ENCODE data around the gene RIC3.
A peak's percentile ranks its signal among the peaks of the same experiment; 100 is the strongest.

RIC3 gene
- 30.2 to 52.5 (median 38.7) reads per million in 4 donors for total RNA-seq

DNA sequence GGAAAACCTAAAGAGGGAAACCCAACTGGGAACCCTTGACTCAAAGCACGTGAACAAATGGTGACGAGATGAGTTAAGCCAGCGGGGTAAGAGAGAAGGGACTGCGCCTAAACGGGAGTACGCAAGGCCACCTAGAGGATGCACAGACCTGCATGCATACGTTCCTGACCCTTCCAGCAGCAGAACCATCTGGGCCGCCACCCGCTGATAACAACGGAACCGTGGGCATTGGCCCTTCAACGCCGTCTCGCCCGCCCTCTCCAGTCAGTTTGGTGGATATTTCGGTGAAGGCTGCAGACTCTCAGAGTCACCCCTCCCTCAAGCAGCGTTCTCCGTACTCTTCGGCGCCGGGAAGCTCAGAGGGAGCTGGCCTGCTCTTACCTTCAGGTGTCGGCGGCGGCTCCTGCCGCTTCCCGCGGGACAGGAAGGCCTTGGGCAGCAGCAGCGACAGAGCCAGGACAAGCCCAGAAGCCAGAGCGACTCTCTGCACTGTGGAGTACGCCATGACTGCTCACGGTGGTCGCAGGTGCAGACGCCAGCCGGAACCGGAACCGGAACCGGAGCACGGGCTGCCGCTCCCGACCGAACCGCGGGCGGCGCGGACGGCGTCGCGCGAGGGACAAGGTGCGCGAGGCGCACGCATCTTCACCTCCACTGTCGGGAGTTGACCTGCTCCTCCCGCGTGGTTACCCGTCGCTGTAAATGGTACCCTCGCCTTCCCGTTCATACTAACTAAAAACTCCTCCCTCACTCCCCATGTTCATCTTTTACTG, at the start of gene RIC3:
Gene RIC3 (minus strand): TSS at position 541 of the 773 bp plus-strand sequence. CDS start 36 bp downstream, at position 505.
- DNase-seq: peak in 3 of 5 donors; percentile 25 to 58 (median 30)

DNA sequence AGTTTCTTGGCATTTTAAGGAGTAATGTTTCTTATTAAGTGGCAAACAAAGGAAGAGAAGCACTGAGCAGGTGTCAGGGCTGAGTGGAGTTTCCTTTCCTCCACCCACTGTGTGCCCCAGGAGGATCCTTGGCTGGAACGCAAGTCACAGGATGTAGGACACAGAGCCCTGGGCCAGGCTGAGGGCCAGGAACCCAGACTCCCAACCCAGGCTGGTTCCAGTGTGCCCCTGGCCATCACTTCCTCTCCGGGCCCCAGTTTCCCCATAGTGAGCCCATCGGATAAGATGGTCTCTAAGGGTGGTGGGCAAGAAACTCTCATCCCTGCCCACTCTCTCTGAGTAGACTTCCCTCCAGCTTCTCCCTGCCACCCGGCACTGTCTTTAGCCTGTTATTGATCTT, 49.6 kb upstream of the RIC3 start:
- no peak for DNase-seq

DNA sequence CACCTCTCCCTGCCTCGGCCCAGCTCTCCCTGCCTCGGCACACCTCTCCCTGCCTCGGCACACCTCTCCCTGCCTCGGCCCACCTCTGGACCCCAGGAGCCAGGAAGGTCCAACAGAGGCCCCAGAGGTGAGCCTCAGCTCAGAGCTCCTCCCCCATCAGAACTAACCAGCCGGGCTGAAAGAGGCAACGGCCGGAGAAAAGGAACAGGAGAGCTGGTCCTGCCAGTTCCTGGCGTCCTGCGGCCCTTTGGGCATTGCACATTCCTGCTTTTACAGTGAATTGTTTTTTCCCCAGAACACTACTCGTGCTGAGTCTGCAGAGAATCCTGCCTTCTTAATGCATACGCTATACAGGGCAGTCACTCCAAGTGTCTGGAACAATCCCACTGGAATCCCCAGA, 49.1 kb upstream of the RIC3 start:
- no peak for DNase-seq

DNA sequence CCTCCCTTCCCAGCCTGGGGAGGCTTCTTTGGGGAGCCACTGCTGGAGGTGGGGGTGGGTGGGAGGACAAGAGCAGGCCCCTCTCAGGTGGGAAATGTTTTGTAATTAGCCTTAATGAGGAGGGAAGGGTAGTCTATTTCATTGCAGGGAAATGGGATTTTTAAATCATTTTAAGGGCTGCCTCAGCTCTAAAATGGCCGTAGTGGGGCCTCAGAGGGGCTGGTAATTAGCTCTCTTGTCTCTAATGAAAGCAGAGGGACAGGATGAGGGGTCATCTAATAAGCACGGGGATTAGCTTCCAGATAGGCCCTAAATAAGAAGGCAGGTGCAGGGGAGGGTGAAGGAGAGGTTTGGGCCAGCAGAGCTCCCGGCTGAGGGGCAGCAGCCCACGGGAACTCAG, 48.3 kb upstream of the RIC3 start:
- no peak for DNase-seq

- DNase-seq: no peak
These were observed 44.6 kb upstream of the RIC3 start for GRCh38 chr11:8213376-8213775.

GRCh38 chr11:8209208-8209807, 40.5 kb upstream of the RIC3 start:
- DNase-seq: no peak

GRCh38 chr11:8207080-8208000, 38.5 kb upstream of the RIC3 start:
- DNase-seq: no peak

- no peak for DNase-seq
These were observed 37.6 kb upstream of the RIC3 start for GRCh38 chr11:8206251-8207079.

DNA sequence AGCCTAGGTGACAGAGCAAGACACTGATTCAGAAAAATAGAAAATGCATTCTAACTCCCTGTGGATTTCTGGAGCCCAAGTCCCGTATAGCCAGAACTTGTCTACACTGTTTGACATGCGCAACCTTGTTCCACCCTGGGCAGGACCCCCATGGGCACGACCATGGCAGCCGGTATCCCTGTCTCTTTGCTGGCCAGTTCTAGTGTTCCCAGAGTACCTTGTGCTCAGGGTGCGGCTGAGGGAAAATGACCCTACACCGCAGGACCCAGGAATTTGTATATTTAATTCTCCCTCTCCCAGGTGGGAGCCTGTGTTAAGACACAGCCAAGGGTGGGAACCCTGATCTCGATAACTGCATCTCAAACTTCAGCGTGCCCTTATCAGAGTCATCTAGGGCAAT, 36.7 kb upstream of the RIC3 start:
- DNase-seq: no peak

- no peak for DNase-seq
These were observed 35.8 kb upstream of the RIC3 start for GRCh38 chr11:8204596-8204995.

DNA sequence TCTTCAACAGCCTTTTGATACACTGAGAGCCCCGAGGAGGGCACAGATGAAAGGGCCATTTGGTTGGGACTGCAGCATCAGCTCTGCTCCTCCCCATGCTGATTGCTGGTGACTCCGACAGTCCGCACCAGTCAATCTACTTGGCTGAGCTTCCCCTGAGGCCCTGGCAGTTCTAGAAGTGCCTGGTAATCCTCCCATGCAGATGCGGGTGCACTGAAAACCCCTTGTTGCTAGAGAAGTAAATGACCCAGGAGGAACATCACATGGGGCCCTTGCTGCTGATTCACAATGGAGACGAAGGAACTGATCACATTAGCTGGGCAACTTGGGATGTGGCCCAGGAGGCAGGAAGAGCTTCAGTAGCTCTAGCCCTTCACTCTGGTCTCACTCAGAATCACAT, 35.2 kb upstream of the RIC3 start:
- no peak for DNase-seq

DNA sequence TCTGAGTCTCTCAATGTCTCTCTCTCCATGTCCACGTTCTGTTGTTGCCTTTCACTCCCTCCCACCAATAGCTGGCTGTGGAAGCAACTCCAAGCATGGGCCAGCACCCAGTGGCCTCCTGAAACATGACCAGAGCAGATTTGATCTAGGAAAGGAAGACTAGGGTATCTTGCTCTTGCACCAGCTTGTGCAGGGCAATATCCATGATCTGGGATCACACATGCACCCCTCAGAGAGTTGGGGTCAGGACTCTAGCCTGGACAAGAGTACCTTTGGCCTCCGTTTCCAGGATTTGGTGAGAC, 34.5 kb upstream of the RIC3 start:
- DNase-seq: no peak

DNA sequence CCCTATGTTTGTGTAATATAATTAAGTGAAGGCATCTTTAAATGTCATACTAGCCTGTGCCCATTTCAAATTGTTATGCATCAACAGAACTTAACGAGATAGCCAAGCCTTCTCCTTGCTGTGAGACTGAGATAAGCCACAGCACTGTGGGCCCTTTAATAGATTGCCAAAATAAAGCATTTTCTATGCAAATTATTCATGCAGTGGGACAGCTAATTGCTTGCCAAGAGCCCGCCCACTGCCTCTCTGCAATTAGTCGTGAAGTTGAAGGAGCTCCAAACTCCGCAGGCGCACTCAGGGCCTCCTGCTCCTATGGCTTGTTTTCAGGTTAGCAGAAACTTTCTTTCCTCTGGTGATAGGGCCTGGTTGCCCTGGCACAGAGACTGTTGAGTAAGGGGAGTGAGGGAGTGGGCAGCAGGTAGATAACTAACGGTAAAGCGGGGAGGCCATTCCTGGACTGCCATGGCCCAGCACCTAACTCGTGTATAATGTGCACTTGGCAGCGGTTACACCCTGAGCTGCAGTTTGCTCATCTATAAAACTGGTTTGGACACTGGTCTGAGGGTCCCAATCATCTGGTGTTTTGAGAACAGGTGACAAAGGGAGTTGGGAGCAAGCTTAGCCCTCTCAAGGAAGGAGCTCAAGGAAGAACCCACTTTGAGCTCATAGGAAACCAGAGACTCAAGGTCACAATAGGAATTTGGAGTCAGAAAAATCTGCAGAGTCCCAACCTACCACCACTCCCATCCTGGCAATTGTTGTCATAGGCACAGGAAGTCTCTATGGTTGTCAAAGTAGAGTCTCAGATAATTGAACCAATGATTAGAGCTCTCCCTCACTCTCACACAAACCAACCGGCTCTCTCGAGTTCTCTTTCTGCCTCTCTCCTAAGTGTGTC, 33.9 kb upstream of the RIC3 start:
- no peak for DNase-seq

DNA sequence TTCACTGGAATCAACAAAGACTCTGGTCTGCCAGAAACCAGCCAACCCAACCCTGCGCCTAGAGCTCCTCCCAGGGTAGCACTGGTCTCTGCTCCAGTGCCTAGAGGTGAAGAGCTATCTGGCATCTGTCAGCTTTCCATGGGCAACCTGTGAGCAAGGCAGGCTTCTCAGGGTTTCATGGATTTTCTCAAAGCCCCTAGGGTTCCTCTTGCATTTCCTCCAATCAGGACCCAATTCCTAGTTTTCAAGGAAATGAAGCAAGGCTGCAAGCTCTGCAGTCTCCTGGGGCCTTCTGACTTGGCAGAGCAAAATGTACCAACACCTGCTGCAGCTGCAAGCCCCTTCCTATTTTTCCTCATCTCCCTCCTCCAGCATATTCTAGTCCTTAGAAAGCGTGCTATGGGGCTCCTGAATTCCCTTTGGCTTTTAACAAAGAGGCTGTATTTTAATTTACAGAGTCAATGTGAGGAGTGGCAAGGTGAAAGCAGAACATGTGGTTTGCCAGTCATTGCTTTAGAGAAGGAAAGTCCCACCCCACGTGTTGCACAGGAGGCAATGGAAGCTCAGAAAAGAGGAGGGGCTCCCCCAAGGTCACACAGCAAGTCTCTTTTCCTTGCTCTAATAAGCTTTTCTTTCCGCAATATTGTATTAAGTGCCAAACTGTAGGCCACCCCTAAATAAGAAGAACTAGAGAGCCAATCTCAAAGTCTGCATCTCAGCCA, 33.0 kb upstream of the RIC3 start:
- DNase-seq: no peak

DNA sequence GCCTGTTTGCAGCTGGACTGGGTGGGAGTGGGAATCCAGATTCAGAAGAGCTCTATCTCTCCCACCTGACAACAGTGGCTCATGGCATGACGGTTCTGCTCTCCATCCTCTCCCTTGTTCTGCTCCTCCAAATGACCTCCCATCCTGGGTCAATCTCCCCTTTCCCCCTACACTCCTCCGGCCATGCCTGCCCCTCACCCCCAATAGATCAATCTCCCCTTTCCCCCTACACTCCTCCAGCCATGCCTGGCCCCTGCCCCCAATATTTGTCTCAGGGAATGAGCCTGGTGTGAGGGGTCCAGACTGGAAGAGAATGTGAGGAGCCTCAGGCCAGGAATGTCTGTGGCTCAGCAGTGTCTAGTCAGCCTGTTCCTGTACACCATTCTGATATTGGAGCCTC, 30.9 kb upstream of the RIC3 start:
- DNase-seq: no peak

- no peak for DNase-seq
These were observed 27.9 kb upstream of the RIC3 start for GRCh38 chr11:8196749-8197148.

DNA sequence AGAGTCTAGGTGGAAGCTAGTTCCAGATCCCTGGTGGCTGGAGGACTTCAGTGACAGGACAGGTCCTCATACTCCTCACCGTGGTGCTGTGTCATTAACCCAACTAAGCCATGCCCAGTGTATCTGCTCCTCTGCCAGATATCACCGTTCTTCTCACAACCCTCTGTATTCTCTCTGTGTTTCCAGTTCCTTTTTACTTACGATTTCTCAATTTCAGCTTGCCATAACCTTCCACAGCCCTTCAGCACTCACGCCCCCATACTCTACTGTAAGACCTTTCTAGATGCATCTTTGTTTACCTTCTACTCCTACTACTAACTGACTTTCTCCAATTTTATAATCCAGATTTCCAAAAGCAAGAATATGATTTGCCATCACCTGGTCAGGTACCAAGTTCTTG, 26.1 kb upstream of the RIC3 start:
- no peak for DNase-seq

DNA sequence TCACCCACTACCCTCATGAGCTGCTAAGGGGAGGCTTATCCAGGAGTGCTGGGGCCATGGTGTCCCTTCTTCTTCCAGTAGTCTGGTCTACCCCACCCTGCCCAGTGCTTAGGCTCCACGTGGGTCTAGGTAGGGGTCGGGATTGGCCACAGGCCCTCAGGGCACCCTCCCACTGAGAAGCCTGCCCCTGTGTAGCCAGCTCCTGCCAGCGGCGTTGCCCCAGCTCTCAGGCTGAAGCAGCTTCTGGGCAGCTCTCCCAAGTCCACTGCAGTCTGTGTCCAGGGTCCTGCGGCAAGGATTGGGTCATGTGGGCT, 24.0 kb upstream of the RIC3 start:
- no peak for DNase-seq

DNA sequence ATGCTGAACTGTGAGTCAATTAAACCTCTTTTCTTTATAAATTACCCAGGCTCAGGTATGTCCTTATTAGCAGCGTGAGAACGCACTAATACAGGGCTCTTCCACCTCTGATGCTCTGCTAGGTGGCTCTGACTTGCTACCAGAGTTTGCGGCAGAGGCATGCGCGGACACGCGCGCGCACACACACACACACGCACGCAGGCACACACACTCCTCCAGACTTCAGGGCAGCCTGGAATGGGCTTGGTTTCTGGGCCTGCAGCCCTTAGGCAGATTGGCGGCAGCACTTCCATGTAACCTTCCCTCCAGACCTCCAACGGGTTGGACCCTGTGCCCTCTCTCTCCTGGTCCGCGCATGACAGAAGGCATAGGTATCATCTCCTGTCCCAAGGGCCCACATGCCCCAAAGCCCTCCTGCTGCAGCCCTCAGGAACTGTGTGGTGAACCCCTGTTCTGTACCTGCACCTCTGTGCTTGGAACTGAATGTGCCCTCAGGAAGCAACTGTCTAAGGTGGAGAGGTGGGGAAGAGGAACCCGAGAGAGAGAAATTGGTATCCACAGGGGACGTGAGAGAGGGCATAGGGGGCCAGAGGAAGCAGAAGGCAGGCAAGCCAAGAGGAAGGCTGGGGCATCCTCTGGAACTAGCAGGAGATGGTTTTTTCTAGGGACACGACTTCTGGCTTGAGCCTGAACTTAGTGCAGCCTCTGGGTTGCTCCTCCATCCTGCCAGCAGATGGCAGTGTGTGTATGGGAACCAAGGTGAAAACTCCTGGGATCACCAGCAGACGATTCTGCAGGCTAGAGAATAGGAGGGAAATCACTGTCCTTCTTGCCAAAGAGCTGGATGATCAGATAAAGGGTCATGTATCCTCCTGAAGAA, 23.4 kb upstream of the RIC3 start:
- DNase-seq: peak in 3 of 5 donors; percentile 10 to 21 (median 13)

- no peak for DNase-seq
These were observed 21.6 kb upstream of the RIC3 start for GRCh38 chr11:8190431-8190830.
